ENCODE data around the gene LOXL3. TPM values are rescaled to one million over a fixed set of nuclear protein-coding genes. Genes with fewer than 3 reads are reported as not detected.
A peak's percentile ranks its signal among the peaks of the same experiment; 100 is the strongest.

LOXL3 gene
- polyA plus RNA-seq, 1 donor (not counting 4 experiments of a cell fraction or from before 2014, with no cell fraction given): 0.21 TPM

DNA sequence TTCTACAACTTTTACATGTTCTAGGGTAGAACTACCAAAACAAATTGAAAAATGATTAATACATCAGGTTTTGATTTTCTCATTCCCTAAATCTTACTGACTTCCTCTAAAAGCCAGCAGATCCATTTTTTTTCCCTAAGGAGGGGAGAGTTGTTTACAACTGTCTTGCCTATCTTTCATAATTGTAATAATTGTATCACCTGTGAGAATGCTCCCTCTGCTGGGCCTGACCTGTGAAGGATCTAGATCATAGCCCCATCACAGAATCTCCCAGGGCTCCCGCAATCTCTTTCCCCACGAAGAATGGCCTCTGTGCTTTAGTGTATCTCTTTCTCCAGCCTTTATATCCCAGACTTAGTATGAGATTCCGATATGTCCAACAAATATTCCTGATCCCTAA is 9.1 kb downstream of the LOXL3 start:
- Histone ChIP-seq H3K27ac (ENCODE audit: control insufficient read depth, insufficient read depth, low read length) (no peak overlapping the region), H3K79me2 (ENCODE audit: control insufficient read depth, insufficient read depth, low read length) (no peaks in the 10 kb centered on the region), H3K36me3 (ENCODE audit: control insufficient read depth in 2 of 2, extremely low read depth in 1 of 2, insufficient read depth in 2 of 2, low read length in 2 of 2) (no peaks in the 10 kb centered on the region), H2AFZ (ENCODE audit: control insufficient read depth, low read length) (no peak overlapping the region), H3K9me1 (ENCODE audit: control insufficient read depth, extremely low read depth, insufficient read depth, low read length) (no peaks in the 10 kb centered on the region), H3K9me3 (ENCODE audit: control insufficient read depth, low read depth, low read length) (no peaks in the 10 kb centered on the region), H4K20me1 (ENCODE audit: control insufficient read depth, extremely low read depth, insufficient read depth, low read length) (no peaks in the 10 kb centered on the region), H3K4me2 (ENCODE audit: control insufficient read depth, extremely low read depth, insufficient read depth, low read depth, low read length) (no peak overlapping the region), H3K4me3 (ENCODE audit: control insufficient read depth in 2 of 3, extremely low read depth in 1 of 3, insufficient read depth in 2 of 3, low read depth in 1 of 3, low read length in 3 of 3) (no peak overlapping the region), H3K27me3 (ENCODE audit: control insufficient read depth, extremely low read depth, insufficient read depth, low read length) (no peaks in the 10 kb centered on the region), H3K9ac (ENCODE audit: control insufficient read depth, extremely low read depth, insufficient read depth, low read length) (no peak overlapping the region), H3K4me1 (ENCODE audit: control insufficient read depth, extremely low read depth, insufficient read depth, low read length) (peaks cover 10% of the 10 kb centered on the region)
- no peak for DNase-seq (ENCODE audit: low read depth, low spot score)
- dilution Hi-C loops (cut with MboI; ENCODE audit: extremely low pct_ligation_motif_present, low sequenced_read_pairs): no loop called here
- FAIRE-seq: no peak
- TF ChIP-seq EZH2 (IDR thresholded peaks at IDR 0.05; ENCODE audit: low read length): no peak
- TF ChIP-seq, protein P1, sequence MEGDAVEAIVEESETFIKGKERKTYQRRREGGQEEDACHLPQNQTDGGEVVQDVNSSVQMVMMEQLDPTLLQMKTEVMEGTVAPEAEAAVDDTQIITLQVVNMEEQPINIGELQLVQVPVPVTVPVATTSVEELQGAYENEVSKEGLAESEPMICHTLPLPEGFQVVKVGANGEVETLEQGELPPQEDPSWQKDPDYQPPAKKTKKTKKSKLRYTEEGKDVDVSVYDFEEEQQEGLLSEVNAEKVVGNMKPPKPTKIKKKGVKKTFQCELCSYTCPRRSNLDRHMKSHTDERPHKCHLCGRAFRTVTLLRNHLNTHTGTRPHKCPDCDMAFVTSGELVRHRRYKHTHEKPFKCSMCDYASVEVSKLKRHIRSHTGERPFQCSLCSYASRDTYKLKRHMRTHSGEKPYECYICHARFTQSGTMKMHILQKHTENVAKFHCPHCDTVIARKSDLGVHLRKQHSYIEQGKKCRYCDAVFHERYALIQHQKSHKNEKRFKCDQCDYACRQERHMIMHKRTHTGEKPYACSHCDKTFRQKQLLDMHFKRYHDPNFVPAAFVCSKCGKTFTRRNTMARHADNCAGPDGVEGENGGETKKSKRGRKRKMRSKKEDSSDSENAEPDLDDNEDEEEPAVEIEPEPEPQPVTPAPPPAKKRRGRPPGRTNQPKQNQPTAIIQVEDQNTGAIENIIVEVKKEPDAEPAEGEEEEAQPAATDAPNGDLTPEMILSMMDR (optimal IDR thresholded peaks at IDR 0.05 in 1 of 3, IDR thresholded peaks at IDR 0.05 in 1 of 3, conservative IDR thresholded peaks at IDR 0.05 in 1 of 3; ENCODE audit: extremely low read depth in 1 of 3, insufficient read depth in 2 of 3, low read length in 3 of 3): peak; percentile 36 to 47 (median 40)

DNA sequence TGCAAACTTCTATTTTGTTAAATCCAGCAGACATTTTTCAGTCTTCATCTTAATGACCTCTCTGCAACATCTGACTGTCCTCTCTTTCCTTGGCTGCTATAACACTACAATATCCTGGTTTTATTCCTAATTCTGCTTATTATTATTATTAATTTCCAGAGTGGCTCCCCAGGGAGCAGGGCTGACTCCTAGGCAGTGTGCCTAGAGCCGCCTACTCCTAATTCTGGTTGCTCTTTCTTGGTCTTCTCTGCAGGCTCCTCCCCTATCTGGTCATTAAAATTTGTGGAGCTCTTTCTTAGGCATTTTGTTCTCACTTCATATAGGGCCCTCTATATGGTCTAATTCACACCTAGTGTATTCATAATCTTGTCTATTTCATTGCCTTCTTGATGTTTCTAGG is 10.8 kb downstream of the LOXL3 start:
- Histone ChIP-seq H3K27me3 (ENCODE audit: control insufficient read depth, extremely low read depth, insufficient read depth, low read length) (no peaks in the 10 kb centered on the region), H3K9me1 (ENCODE audit: control insufficient read depth, extremely low read depth, insufficient read depth, low read length) (no peaks in the 10 kb centered on the region), H3K4me3 (ENCODE audit: control insufficient read depth in 2 of 3, extremely low read depth in 1 of 3, insufficient read depth in 2 of 3, low read depth in 1 of 3, low read length in 3 of 3) (no peak overlapping the region), H3K79me2 (ENCODE audit: control insufficient read depth, insufficient read depth, low read length) (no peaks in the 10 kb centered on the region), H3K9ac (ENCODE audit: control insufficient read depth, extremely low read depth, insufficient read depth, low read length) (no peak overlapping the region), H4K20me1 (ENCODE audit: control insufficient read depth, extremely low read depth, insufficient read depth, low read length) (no peaks in the 10 kb centered on the region), H3K36me3 (ENCODE audit: control insufficient read depth in 2 of 2, extremely low read depth in 1 of 2, insufficient read depth in 2 of 2, low read length in 2 of 2) (no peaks in the 10 kb centered on the region), H3K9me3 (ENCODE audit: control insufficient read depth, low read depth, low read length) (no peaks in the 10 kb centered on the region), H3K4me1 (ENCODE audit: control insufficient read depth, extremely low read depth, insufficient read depth, low read length) (no peaks in the 10 kb centered on the region), H3K27ac (ENCODE audit: control insufficient read depth, insufficient read depth, low read length) (no peak overlapping the region), H3K4me2 (ENCODE audit: control insufficient read depth, extremely low read depth, insufficient read depth, low read depth, low read length) (no peak overlapping the region), H2AFZ (ENCODE audit: control insufficient read depth, low read length) (no peak overlapping the region)
- FAIRE-seq: no peak
- dilution Hi-C loops (cut with MboI; ENCODE audit: extremely low pct_ligation_motif_present, low sequenced_read_pairs): no loop called here
- no peak for TF ChIP-seq EZH2 (IDR thresholded peaks at IDR 0.05; ENCODE audit: low read length)
- TF ChIP-seq, protein P1 (optimal IDR thresholded peaks at IDR 0.05 in 1 of 3, IDR thresholded peaks at IDR 0.05 in 1 of 3, conservative IDR thresholded peaks at IDR 0.05 in 1 of 3; ENCODE audit: extremely low read depth in 1 of 3, insufficient read depth in 2 of 3, low read length in 3 of 3): no peak
- DNase-seq (ENCODE audit: low read depth, low spot score): no peak

Measured in keratinocyte (primary cell).